ENCODE data around the gene P2RX1. TPM values are rescaled to one million over a fixed set of nuclear protein-coding genes. Genes with fewer than 3 reads are reported as not detected.

P2RX1 gene
- total RNA-seq, 1 donor from 2014 or later = not detected

DNA sequence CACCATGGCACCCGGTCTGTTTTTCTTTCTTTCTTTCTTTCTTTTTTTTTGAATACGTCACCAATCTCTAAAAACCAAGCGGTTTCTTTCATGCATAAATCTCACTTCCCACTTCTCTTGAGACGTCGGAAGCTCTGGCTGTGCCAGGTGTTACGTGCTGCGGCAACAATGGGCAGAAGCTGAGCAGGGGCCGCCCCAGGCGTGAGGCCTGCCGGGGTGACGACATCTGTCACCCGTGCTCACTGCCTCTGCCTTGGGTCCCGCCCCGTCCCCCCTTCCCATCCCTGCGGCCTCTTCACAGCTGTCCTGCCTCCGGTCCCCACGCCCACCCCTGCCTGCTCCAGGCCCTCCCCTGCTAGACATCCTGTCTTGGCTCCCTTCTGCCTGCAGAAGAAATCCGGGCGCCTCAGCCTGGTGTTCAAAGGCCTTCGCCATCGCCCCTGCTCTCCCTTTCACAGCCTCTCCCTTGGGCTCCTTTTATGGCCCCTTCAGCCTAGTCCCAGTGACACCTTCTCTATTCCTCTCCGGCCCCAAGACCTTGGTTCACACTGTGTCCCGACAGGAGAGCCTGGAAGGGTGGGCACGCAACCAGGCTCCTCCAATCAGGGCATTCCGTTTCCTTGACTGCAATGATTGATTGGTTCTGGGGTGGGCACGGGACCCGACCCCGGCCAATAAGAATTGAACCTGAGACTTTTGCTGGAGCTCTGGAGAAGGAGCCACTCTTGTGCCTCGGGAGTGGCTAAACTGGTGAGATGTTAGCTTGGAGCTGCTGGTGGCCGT, 4.8 kb downstream of the P2RX1 start:
- TF ChIP-seq, protein P1, sequence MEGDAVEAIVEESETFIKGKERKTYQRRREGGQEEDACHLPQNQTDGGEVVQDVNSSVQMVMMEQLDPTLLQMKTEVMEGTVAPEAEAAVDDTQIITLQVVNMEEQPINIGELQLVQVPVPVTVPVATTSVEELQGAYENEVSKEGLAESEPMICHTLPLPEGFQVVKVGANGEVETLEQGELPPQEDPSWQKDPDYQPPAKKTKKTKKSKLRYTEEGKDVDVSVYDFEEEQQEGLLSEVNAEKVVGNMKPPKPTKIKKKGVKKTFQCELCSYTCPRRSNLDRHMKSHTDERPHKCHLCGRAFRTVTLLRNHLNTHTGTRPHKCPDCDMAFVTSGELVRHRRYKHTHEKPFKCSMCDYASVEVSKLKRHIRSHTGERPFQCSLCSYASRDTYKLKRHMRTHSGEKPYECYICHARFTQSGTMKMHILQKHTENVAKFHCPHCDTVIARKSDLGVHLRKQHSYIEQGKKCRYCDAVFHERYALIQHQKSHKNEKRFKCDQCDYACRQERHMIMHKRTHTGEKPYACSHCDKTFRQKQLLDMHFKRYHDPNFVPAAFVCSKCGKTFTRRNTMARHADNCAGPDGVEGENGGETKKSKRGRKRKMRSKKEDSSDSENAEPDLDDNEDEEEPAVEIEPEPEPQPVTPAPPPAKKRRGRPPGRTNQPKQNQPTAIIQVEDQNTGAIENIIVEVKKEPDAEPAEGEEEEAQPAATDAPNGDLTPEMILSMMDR (IDR thresholded peaks at IDR 0.05; ENCODE audit: unreplicated experiment) = no peak
- Mint-ChIP-seq H3K27ac (ENCODE audit: unreplicated experiment) (no peak overlapping the region), H3K4me1 (ENCODE audit: unreplicated experiment) (no peaks in the 10 kb centered on the region), H3K4me3 (ENCODE audit: unreplicated experiment) (no peak overlapping the region), H3K36me3 (ENCODE audit: low read depth, unreplicated experiment) (no peaks in the 10 kb centered on the region), H3K27me3 (ENCODE audit: unreplicated experiment) (peaks cover 3% of the 10 kb centered on the region), H3K9me3 (ENCODE audit: unreplicated experiment) (no peaks in the 10 kb centered on the region)
- no peak for DNase-seq (ENCODE audit: low spot score)

DNA sequence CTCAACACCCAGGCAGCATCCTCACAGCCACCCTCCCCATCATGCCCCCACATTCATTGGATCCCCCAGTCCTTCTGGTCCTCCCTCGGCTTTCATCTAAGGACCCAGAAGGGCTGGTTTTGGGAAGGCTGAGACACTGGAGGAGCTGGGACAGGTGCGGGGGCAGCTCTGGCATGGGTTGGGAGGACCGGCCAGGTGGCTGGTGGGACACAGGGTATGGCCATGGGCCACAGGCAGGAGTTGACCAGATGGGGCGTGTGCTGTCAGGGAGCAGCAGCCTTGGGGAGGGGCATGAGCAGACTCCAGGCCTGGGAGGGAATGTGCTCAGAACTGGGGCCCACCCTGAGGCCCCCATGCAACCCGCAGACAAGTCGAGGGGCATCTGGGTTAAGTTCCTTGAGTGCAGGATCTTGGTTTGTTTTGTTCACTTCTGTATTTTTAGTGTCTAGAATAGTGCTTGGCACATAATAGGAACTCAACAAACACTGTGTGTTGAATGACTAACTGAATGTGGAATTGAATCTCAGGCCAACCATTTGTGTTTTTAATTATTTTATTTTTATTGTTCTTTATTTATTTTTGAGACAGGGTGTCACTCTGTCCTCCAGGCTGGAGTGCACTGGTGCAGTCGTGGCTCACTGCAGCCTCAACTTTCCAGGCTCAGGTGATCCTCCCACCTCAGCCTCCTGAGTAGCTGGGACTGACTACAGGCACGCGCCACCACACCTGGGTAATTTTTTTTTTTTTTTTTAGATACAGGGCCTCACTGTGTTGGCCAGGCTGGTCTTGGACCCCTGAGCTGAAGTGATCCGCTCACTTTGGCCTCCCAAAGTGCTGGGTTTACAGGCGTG, 5.6 kb downstream of the P2RX1 start:
- H3K9me3 Mint-ChIP-seq (ENCODE audit: unreplicated experiment) = no peaks in the 10 kb centered on the region
- H3K4me3 Mint-ChIP-seq (ENCODE audit: unreplicated experiment) = no peak overlapping the region
- TF ChIP-seq, protein P1 (IDR thresholded peaks at IDR 0.05; ENCODE audit: unreplicated experiment) = no peak
- H3K36me3 Mint-ChIP-seq (ENCODE audit: low read depth, unreplicated experiment) = no peaks in the 10 kb centered on the region
- no peaks in the 10 kb centered on the region for H3K4me1 Mint-ChIP-seq (ENCODE audit: unreplicated experiment)
- DNase-seq (ENCODE audit: low spot score) = no peak
- no peak overlapping the region for H3K27ac Mint-ChIP-seq (ENCODE audit: unreplicated experiment)
- H3K27me3 Mint-ChIP-seq (ENCODE audit: unreplicated experiment) = peaks cover 3% of the 10 kb centered on the region

DNA sequence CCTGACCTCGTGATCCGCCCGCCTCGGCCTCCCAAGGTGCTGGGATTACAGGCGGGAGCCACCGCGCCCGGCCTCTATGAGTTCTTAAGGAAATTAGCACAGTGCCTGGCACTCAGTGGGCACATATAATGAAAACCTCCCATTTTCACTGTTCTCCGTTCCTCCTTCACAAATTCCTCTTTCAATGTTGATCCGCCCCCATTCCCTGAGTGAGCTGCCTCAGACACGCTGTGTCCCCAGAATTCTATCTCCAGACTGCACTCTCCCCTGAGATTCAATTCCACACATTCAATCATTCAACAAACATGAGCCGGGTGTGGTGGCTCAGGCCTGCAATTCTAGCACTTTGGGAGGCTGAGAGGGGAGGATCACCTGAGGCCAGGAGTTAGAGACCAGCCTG, 7.0 kb downstream of the P2RX1 start:
- H3K9me3 Mint-ChIP-seq (ENCODE audit: unreplicated experiment) = no peaks in the 10 kb centered on the region
- H3K27me3 Mint-ChIP-seq (ENCODE audit: unreplicated experiment) = peaks cover 5% of the 10 kb centered on the region
- H3K36me3 Mint-ChIP-seq (ENCODE audit: low read depth, unreplicated experiment) = no peaks in the 10 kb centered on the region
- H3K4me3 Mint-ChIP-seq (ENCODE audit: unreplicated experiment) = peak overlapping the region; percentile 66
- no peak for DNase-seq (ENCODE audit: low spot score)
- H3K4me1 Mint-ChIP-seq (ENCODE audit: unreplicated experiment) = no peaks in the 10 kb centered on the region
- no peak overlapping the region for H3K27ac Mint-ChIP-seq (ENCODE audit: unreplicated experiment)
- TF ChIP-seq, protein P1 (IDR thresholded peaks at IDR 0.05; ENCODE audit: unreplicated experiment) = no peak

DNA sequence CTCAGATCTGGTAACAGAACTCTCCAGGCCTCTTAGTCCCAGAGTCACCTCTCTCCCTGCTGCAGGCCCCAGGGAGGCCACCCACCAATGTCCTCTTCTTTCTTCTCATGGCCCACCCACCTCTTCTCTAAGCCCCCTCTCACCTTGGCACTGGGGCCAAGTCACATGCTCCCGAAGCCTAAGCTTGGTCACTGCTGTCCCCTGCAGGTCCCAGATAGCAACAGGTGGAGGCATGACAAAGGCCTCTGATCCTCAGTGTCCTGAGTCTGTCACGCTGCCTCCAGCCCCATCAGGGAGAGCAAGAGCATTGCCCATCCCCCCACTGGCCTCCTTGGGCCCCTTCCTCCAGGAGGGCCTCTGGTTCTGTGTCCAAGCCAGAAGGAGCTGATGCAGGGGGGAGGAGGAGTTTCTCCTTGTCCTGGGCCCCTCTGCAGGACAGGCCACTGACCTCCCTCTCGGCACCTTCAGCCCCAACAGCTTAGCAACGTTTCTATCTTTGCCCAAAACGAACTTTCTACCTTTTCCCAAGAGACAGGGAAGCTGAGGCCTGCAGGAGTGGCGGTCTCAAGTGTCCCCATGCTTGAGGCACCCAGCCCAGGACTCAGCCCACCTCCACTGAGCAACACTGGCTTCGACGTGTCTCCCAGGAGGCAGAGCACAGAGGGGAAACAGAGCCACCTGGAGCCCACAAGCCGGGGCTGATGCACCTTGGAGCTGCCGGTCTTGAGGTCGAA, 8.6 kb downstream of the P2RX1 start:
- Mint-ChIP-seq H3K4me3 (ENCODE audit: unreplicated experiment) (no peak overlapping the region), H3K36me3 (ENCODE audit: low read depth, unreplicated experiment) (no peaks in the 10 kb centered on the region), H3K9me3 (ENCODE audit: unreplicated experiment) (no peaks in the 10 kb centered on the region), H3K27me3 (ENCODE audit: unreplicated experiment) (peaks cover 4% of the 10 kb centered on the region), H3K4me1 (ENCODE audit: unreplicated experiment) (no peaks in the 10 kb centered on the region), H3K27ac (ENCODE audit: unreplicated experiment) (no peak overlapping the region)
- no peak for DNase-seq (ENCODE audit: low spot score)
- TF ChIP-seq, protein P1 (IDR thresholded peaks at IDR 0.05; ENCODE audit: unreplicated experiment) = no peak

Measured in endothelial cell (in vitro differentiated cells).